ENCODE data around the gene ZNF213. TPM values are rescaled to one million over a fixed set of nuclear protein-coding genes. Genes with fewer than 3 reads are reported as not detected.
"Not testable (repeated sequence)": the region's sequence is repeated elsewhere in the genome, so short reads cannot be mapped to it uniquely, and the experiment has no call there.

The ZNF213 gene
- total and polyA plus RNA-seq, 2 donors (not counting 1 experiment from before 2014, with no cell fraction given) = 0.43 to 8.8 TPM

GRCh38 chr16:3164121-3164991 lies 29.5 kb downstream of the ZNF213 start:
- no peak overlapping the region for H3K4me3 ChIP-seq (replicated peaks in 1 of 4; ENCODE audit: control extremely low read depth in 1 of 4, insufficient read depth in 1 of 4, low read depth in 3 of 4, low read length in 4 of 4)
- H3K4me2 ChIP-seq (ENCODE audit: extremely low read depth, insufficient read depth, low read length) = no peak overlapping the region
- no peak for DNase-seq (ENCODE audit: low read depth in 2 of 2)
- no peak for TF ChIP-seq EZH2 (IDR thresholded peaks at IDR 0.05; ENCODE audit: low read length, missing control alignments)
- TF ChIP-seq CTCF (conservative IDR thresholded peaks at IDR 0.05 in 1 of 2, IDR thresholded peaks at IDR 0.05 in 1 of 2; ENCODE audit: low read depth in 1 of 2, low read length in 2 of 2) = no peak
- no peaks in the 10 kb centered on the region for H3K4me1 ChIP-seq (ENCODE audit: control insufficient read depth, extremely low read depth, insufficient read depth, low read length)
- peaks cover 7% of the 10 kb centered on the region for H3K27me3 ChIP-seq (ENCODE audit: control insufficient read depth, insufficient read depth, low read length)
- no peak overlapping the region for H2AFZ ChIP-seq (ENCODE audit: low read length)
- H3K9me3 ChIP-seq (ENCODE audit: control insufficient read depth, insufficient read depth, low read depth, low read length) = no peaks in the 10 kb centered on the region
- H3K79me2 ChIP-seq (ENCODE audit: control insufficient read depth, insufficient read depth, low read length) = no peaks in the 10 kb centered on the region
- no peaks in the 10 kb centered on the region for H4K20me1 ChIP-seq (ENCODE audit: control insufficient read depth, extremely low read depth, insufficient read depth, low read length)
- H3K36me3 ChIP-seq (ENCODE audit: control insufficient read depth, insufficient read depth, low read length) = no peaks in the 10 kb centered on the region
- no peak overlapping the region for H3K9ac ChIP-seq (ENCODE audit: insufficient read depth, low read length)
- no peak overlapping the region for H3K27ac ChIP-seq (ENCODE audit: insufficient read depth, low read length)

DNA sequence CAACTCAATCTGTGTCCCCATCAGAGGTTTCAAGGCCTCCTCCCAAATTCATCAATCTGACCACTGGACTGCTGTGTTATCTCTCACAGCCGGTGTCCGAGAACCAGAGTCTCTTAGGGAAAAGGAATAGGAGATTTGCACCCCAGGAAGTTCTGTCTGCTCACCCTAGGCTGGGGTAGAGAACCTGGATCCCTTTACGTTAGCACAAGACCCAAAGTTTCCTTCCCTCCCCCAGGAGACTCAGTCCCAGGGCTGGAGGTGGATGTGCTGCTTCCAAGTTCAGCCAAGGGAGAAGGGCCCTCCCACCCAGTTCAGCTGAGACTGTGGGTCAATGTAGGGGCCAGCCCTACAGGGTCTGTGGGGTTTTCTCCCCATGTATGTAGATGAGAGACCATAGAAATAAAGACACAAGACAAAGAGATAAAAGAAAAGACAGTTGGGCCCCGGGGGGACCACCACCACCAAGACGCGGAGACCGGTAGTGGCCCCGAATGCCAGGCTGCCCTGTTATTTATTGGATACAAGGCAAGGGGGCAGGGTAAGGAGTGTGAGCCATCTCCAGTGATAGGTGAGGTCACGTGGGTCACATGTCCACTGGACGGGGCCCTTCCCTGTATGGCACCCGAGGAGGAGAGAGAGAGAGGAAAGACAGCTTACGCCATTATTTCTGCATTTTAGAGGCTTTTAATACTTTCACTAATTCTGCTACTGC lies 30.4 kb downstream of the ZNF213 start:
- Histone ChIP-seq H3K9ac (ENCODE audit: insufficient read depth, low read length) (no peak overlapping the region), H2AFZ (ENCODE audit: low read length) (peak overlapping the region; percentile 77), H3K4me3 (replicated peaks in 1 of 4; ENCODE audit: control extremely low read depth in 1 of 4, insufficient read depth in 1 of 4, low read depth in 3 of 4, low read length in 4 of 4) (no peak overlapping the region), H3K36me3 (ENCODE audit: control insufficient read depth, insufficient read depth, low read length) (no peaks in the 10 kb centered on the region), H3K27me3 (ENCODE audit: control insufficient read depth, insufficient read depth, low read length) (peaks cover 12% of the 10 kb centered on the region), H3K79me2 (ENCODE audit: control insufficient read depth, insufficient read depth, low read length) (no peaks in the 10 kb centered on the region), H3K27ac (ENCODE audit: insufficient read depth, low read length) (no peak overlapping the region), H3K9me3 (ENCODE audit: control insufficient read depth, insufficient read depth, low read depth, low read length) (no peaks in the 10 kb centered on the region), H3K4me2 (ENCODE audit: extremely low read depth, insufficient read depth, low read length) (peak overlapping the region; percentile 36), H4K20me1 (ENCODE audit: control insufficient read depth, extremely low read depth, insufficient read depth, low read length) (no peaks in the 10 kb centered on the region), H3K4me1 (ENCODE audit: control insufficient read depth, extremely low read depth, insufficient read depth, low read length) (no peaks in the 10 kb centered on the region)
- DNase-seq (ENCODE audit: low read depth in 2 of 2) = no peak
- TF ChIP-seq CTCF (conservative IDR thresholded peaks at IDR 0.05 in 1 of 2, IDR thresholded peaks at IDR 0.05 in 1 of 2; ENCODE audit: low read depth in 1 of 2, low read length in 2 of 2) = no peak
- TF ChIP-seq EZH2 (IDR thresholded peaks at IDR 0.05; ENCODE audit: low read length, missing control alignments) = no peak

DNA sequence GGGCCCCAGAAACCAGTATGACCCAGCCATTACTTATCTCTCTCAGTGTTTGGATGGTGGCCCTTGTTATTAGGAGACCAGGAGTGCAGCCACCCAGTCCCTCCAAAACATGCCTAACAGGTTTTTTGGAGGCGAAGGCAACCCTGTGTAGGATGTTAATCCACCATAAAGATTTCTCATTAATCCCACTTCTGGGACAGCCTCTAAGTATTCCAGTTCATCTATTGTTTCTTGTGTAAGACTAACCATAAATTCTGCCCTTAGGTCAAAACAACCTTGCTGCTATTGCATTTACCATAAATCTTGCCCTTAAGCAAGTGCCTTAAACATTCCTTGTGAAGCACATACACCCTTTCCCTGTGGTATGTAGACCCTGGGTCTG lies 31.7 kb downstream of the ZNF213 start:
- Histone ChIP-seq H3K9me3 (ENCODE audit: control insufficient read depth, insufficient read depth, low read depth, low read length) (no peaks in the 10 kb centered on the region), H3K36me3 (ENCODE audit: control insufficient read depth, insufficient read depth, low read length) (no peaks in the 10 kb centered on the region), H3K4me1 (ENCODE audit: control insufficient read depth, extremely low read depth, insufficient read depth, low read length) (no peaks in the 10 kb centered on the region), H3K4me2 (ENCODE audit: extremely low read depth, insufficient read depth, low read length) (no peak overlapping the region), H3K79me2 (ENCODE audit: control insufficient read depth, insufficient read depth, low read length) (no peaks in the 10 kb centered on the region), H4K20me1 (ENCODE audit: control insufficient read depth, extremely low read depth, insufficient read depth, low read length) (no peaks in the 10 kb centered on the region), H3K4me3 (replicated peaks in 1 of 4; ENCODE audit: control extremely low read depth in 1 of 4, insufficient read depth in 1 of 4, low read depth in 3 of 4, low read length in 4 of 4) (no peak overlapping the region), H3K27me3 (ENCODE audit: control insufficient read depth, insufficient read depth, low read length) (peaks cover 24% of the 10 kb centered on the region), H3K9ac (ENCODE audit: insufficient read depth, low read length) (no peak overlapping the region), H2AFZ (ENCODE audit: low read length) (no peak overlapping the region), H3K27ac (ENCODE audit: insufficient read depth, low read length) (no peak overlapping the region)
- no peak for DNase-seq (ENCODE audit: low read depth in 2 of 2)
- no peak for TF ChIP-seq EZH2 (IDR thresholded peaks at IDR 0.05; ENCODE audit: low read length, missing control alignments)
- TF ChIP-seq CTCF (conservative IDR thresholded peaks at IDR 0.05 in 1 of 2, IDR thresholded peaks at IDR 0.05 in 1 of 2; ENCODE audit: low read depth in 1 of 2, low read length in 2 of 2) = no peak

DNA sequence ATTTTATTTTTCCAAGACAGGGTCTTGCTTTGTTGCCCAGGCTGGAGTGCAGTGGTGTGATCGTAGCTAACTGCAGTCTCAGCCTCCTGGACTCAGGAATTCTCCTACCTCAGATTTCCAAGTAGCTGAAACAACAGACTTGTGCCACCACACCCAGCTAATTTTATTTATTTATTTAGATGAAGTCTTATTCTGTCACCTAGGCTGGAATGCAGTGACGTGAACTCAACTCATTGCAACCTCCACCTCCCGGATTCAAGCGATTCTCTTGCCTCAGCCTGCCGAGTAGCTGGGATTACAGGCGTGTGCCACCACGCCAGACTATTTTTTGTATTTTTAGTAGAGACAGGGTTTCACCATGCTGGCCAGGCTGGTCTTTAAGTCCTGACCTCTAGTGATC lies 33.9 kb downstream of the ZNF213 start:
- H3K27ac ChIP-seq (ENCODE audit: insufficient read depth, low read length); H3K4me3 ChIP-seq (replicated peaks in 1 of 4; ENCODE audit: control extremely low read depth in 1 of 4, insufficient read depth in 1 of 4, low read depth in 3 of 4, low read length in 4 of 4); DNase-seq (ENCODE audit: low read depth in 2 of 2); H3K4me1 ChIP-seq (ENCODE audit: control insufficient read depth, extremely low read depth, insufficient read depth, low read length); H3K79me2 ChIP-seq (ENCODE audit: control insufficient read depth, insufficient read depth, low read length); H3K9ac ChIP-seq (ENCODE audit: insufficient read depth, low read length); H3K9me3 ChIP-seq (ENCODE audit: control insufficient read depth, insufficient read depth, low read depth, low read length); H3K4me2 ChIP-seq (ENCODE audit: extremely low read depth, insufficient read depth, low read length); H3K36me3 ChIP-seq (ENCODE audit: control insufficient read depth, insufficient read depth, low read length); H2AFZ ChIP-seq (ENCODE audit: low read length); H4K20me1 ChIP-seq (ENCODE audit: control insufficient read depth, extremely low read depth, insufficient read depth, low read length): not testable (repeated sequence)
- H3K27me3 ChIP-seq (ENCODE audit: control insufficient read depth, insufficient read depth, low read length) = peaks cover 24% of the 10 kb centered on the region
